ENCODE data around the gene OR52I1. TPM values are rescaled to one million over a fixed set of nuclear protein-coding genes. Genes with fewer than 3 reads are reported as not detected.

Gene OR52I1, protein sequence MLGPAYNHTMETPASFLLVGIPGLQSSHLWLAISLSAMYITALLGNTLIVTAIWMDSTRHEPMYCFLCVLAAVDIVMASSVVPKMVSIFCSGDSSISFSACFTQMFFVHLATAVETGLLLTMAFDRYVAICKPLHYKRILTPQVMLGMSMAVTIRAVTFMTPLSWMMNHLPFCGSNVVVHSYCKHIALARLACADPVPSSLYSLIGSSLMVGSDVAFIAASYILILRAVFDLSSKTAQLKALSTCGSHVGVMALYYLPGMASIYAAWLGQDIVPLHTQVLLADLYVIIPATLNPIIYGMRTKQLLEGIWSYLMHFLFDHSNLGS
- not detected for total RNA-seq

DNA sequence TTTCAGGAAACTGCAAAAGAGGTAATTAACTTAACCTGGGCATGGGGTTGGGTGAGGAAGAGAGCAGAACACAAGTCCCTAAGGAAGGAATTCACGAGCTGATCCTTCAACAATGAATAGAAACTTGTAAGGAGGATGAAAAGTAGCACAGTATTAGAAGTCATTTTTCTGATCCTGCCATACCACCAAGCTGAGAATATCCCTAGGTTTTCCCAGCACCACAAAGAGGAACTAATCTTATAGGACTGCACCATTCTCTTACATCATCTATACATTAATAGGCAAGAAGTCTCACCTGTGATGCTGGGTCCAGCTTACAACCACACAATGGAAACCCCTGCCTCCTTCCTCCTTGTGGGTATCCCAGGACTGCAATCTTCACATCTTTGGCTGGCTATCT is at the start of gene OR52I1:
Gene OR52I1, plus strand, starts transcription at position 301 of the 400 bp plus-strand sequence. Its CDS starts 0 bp downstream, at position 301.
- Histone ChIP-seq H3K4me3 (no peak within 1 kb of the TSS), H3K4me1 (no peaks in the 10 kb centered on the region), H3K27me3 (no peaks in the 10 kb centered on the region), H3K36me3 (peaks cover 12% of the 10 kb centered on the region), H3K27ac (no peak within 1 kb of the TSS), H3K9me3 (no peaks in the 10 kb centered on the region)
- TF ChIP-seq POLR2A (IDR thresholded peaks at IDR 0.05) (no peak), POLR2AphosphoS5 (IDR thresholded peaks at IDR 0.05) (no peak), EP300 (IDR thresholded peaks at IDR 0.05) (no peak)
- TF ChIP-seq, protein P1, sequence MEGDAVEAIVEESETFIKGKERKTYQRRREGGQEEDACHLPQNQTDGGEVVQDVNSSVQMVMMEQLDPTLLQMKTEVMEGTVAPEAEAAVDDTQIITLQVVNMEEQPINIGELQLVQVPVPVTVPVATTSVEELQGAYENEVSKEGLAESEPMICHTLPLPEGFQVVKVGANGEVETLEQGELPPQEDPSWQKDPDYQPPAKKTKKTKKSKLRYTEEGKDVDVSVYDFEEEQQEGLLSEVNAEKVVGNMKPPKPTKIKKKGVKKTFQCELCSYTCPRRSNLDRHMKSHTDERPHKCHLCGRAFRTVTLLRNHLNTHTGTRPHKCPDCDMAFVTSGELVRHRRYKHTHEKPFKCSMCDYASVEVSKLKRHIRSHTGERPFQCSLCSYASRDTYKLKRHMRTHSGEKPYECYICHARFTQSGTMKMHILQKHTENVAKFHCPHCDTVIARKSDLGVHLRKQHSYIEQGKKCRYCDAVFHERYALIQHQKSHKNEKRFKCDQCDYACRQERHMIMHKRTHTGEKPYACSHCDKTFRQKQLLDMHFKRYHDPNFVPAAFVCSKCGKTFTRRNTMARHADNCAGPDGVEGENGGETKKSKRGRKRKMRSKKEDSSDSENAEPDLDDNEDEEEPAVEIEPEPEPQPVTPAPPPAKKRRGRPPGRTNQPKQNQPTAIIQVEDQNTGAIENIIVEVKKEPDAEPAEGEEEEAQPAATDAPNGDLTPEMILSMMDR (IDR thresholded peaks at IDR 0.05), result no peak
- WGBS, result 63% methylated on average over 1 of the region's 1 CpG
- no peak for DNase-seq (ENCODE audit: low spot score in 2 of 2)

DNA sequence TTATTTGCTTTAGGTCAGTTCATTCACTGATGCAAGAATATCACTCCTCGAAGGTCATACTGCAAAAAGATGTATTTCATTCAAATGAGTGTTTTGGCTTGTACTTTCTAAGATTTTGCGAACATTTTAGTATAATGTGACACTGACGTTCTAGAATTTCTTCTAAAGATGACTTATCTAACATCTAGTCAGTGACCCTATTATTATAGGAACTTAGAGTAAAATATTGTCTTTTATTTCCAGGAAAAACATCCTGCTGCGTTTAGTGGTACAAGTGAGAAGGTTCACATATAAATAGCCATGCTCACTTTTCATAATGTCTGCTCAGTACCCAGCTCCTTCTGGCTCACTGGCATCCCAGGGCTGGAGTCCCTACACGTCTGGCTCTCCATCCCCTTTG is 48.9 kb upstream of the OR52I1 start, which contains the start of gene OR52M1:
Gene OR52M1, plus strand, starts transcription at position 301 of the 400 bp plus-strand sequence. Its CDS starts 0 bp downstream, at position 301.
- no peaks in the 10 kb centered on the region for H3K27me3 ChIP-seq
- no peak within 1 kb of the TSS for H3K27ac ChIP-seq
- TF ChIP-seq, protein P1 (IDR thresholded peaks at IDR 0.05), result no peak
- TF ChIP-seq EP300 (IDR thresholded peaks at IDR 0.05) (no peak), POLR2A (IDR thresholded peaks at IDR 0.05) (no peak), POLR2AphosphoS5 (IDR thresholded peaks at IDR 0.05) (no peak)
- no peaks in the 10 kb centered on the region for H3K9me3 ChIP-seq
- H3K4me3 ChIP-seq, result no peak within 1 kb of the TSS
- H3K36me3 ChIP-seq, result no peaks in the 10 kb centered on the region
- 88% methylated on average over 5 of the region's 5 CpGs for WGBS
- no peaks in the 10 kb centered on the region for H3K4me1 ChIP-seq
- no peak for DNase-seq (ENCODE audit: low spot score in 2 of 2)

- H3K9me3 ChIP-seq, result no peaks in the 10 kb centered on the region
- 88% methylated on average over 1 of the region's 1 CpG for WGBS
- TF ChIP-seq EP300 (IDR thresholded peaks at IDR 0.05) (no peak), POLR2AphosphoS5 (IDR thresholded peaks at IDR 0.05) (no peak), POLR2A (IDR thresholded peaks at IDR 0.05) (no peak)
- TF ChIP-seq, protein P1 (IDR thresholded peaks at IDR 0.05), result no peak
- no peaks in the 10 kb centered on the region for H3K4me1 ChIP-seq
- H3K36me3 ChIP-seq, result no peaks in the 10 kb centered on the region
- no peaks in the 10 kb centered on the region for H3K27me3 ChIP-seq
- no peak for DNase-seq (ENCODE audit: low spot score in 2 of 2)
- no peak overlapping the region for H3K27ac ChIP-seq
- H3K4me3 ChIP-seq, result no peak overlapping the region
These were observed 47.0 kb upstream of the OR52I1 start for GRCh38 chr11:4546878-4547277.

DNA sequence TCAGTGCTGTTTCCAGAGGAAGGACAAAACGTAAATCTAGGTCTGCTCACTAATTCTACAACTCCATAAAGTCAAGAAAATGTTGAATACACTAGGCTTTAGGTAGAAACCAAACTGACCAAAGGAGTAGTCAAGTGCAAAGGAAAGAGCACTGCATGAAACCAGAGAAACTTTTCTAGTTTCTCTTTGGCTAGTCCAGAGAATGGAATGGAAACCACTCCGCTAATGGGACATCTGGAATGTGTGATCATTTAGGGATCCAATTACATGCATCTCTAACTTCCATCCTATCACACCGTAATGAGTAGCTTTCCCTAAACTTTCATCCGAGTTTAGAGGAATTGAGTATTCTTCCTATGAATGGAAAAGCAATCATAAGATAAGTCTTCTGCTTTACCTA is 46.4 kb upstream of the OR52I1 start:
- WGBS, result 77% methylated on average over 4 of the region's 4 CpGs
- Histone ChIP-seq H3K4me1 (no peaks in the 10 kb centered on the region), H3K27me3 (peaks cover 5% of the 10 kb centered on the region), H3K36me3 (no peaks in the 10 kb centered on the region), H3K4me3 (no peak overlapping the region), H3K27ac (no peak overlapping the region), H3K9me3 (no peaks in the 10 kb centered on the region)
- TF ChIP-seq, protein P1 (IDR thresholded peaks at IDR 0.05), result no peak
- TF ChIP-seq POLR2AphosphoS5 (IDR thresholded peaks at IDR 0.05) (no peak), POLR2A (IDR thresholded peaks at IDR 0.05) (no peak)
- no peak for DNase-seq (ENCODE audit: low spot score in 2 of 2)

DNA sequence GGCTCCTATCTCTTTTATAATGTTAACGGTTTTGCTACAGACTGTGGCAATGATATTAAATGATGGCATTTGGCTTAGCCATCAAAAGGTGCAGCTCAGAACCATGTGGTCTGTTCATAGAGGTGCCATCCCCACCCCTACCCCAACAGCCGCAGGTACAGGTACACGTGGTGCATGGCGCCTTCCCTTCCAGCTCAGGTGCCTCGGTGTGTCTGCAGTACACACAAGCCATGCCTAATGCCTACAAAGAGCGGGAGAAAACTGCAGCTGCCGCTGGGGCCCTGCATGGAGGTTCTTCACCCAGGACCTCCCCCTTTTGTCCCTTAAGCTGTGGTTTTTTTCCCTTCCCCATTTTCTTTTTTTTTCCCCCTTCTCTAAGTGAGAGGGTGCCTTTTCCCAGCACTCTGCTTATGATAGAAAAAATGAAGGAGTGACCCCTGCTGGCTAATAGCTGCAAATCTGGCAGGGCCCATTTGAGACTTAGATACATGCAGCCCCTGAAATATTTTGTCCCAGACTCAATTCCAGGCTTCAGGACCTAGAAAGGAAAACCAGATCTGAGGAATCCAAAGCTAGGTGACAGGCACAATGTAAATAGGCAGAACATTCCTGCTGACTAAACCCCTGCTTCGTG is 42.4 kb upstream of the OR52I1 start:
- Histone ChIP-seq H3K9me3 (no peaks in the 10 kb centered on the region), H3K36me3 (no peaks in the 10 kb centered on the region), H3K4me3 (no peak overlapping the region), H3K27ac (no peak overlapping the region), H3K27me3 (peaks cover 7% of the 10 kb centered on the region), H3K4me1 (no peaks in the 10 kb centered on the region)
- 84% methylated on average over 8 of the region's 8 CpGs for WGBS
- DNase-seq (ENCODE audit: low spot score in 2 of 2), result no peak
- no peak for TF ChIP-seq POLR2A (IDR thresholded peaks at IDR 0.05)
- TF ChIP-seq EP300 (IDR thresholded peaks at IDR 0.05), result no peak
- TF ChIP-seq, protein P1 (IDR thresholded peaks at IDR 0.05), result no peak
- no peak for TF ChIP-seq POLR2AphosphoS5 (IDR thresholded peaks at IDR 0.05)
